OCI-LY3 (cell line): Measurements from ENCODE around the gene EHMT1.
"Not testable (repeated sequence)": the region's sequence is repeated elsewhere in the genome, so short reads cannot be mapped to it uniquely, and the experiment has no call there.

Experiments
- H2AFZ ChIP-seq: fragments of 200-600, 300-600 bp; shearing (Covaris generic); 2 replicates; pipeline ENCODE4 v1.6.0; 2014; ENCODE audit warnings: antibody characterized with exemption, low read depth, low read length
- H3K27ac ChIP-seq: fragments of 200-600, 300-600 bp; sonication (generic); 2 replicates; pipeline ENCODE4 v1.5.1; 2014; ENCODE audit warnings: mild to moderate bottlenecking, low read length, moderate library complexity, mixed read lengths
- H3K27me3 ChIP-seq: fragments of 200-600, 300-600 bp; sonication (generic); 2 replicates; pipeline ENCODE4 v1.6.1; 2014; ENCODE audit warnings: low read depth, low read length, mixed read lengths
- H3K36me3 ChIP-seq: fragments of 200-600, 300-600 bp; sonication (generic); replicated peaks from 2 replicates; pipeline ENCODE3; 2014; ENCODE audit warnings: low read depth, low read length, mixed read lengths
- H3K4me1 ChIP-seq: fragments of 300-600, 200-600 bp; sonication (generic); 2 replicates; pipeline ENCODE4 v1.6.1; 2014; ENCODE audit warnings: low read length, mixed read lengths
- H3K4me2 ChIP-seq: fragments of 200-600, 300-600 bp; sonication (generic); 2 replicates; pipeline ENCODE4 v1.6.1; 2014; ENCODE audit warnings: low read length, mixed read lengths
- H3K4me3 ChIP-seq: fragments of 300-600, 200-600 bp; sonication (generic); 2 replicates; pipeline ENCODE4 v1.5.1; 2014; ENCODE audit warnings: antibody characterized with exemption, mild to moderate bottlenecking, low read length, moderate library complexity
- H3K79me2 ChIP-seq: fragments of 300-600, 200-600 bp; shearing (Covaris generic); 2 replicates; pipeline ENCODE4 v1.6.1; 2014; ENCODE audit warnings: mild to moderate bottlenecking, low read length, mixed read lengths
- H3K9ac ChIP-seq: fragments of 300-600, 200-600 bp; shearing (Covaris generic); 2 replicates; pipeline ENCODE4 v1.6.0; 2014; ENCODE audit warnings: mild to moderate bottlenecking, low read length, moderate library complexity
- H3K9me3 ChIP-seq: fragments of 200-600, 300-600 bp; shearing (Covaris generic); 2 replicates; pipeline ENCODE4 v1.6.1; 2014; ENCODE audit warnings: low read length, mixed read lengths; ENCODE audit not compliant: insufficient read depth
- H4K20me1 ChIP-seq: fragments of 200-600, 300-600 bp; sonication (generic); 2 replicates; pipeline ENCODE4 v1.6.1; 2016; ENCODE audit warnings: low read length, mixed read lengths; ENCODE audit not compliant: insufficient read depth
- EZH2phosphoT487 ChIP-seq: fragments of 200-600 bp; shearing (Covaris generic); IDR thresholded peaks from 2 replicates; pipeline ENCODE4 v1.6.1; 2018; ENCODE audit warnings: antibody characterized with exemption, mixed run types, low read depth
- TF ChIP-seq, protein P1 (sequence below): fragments of 200-600, 300-600 bp; sonication (generic); IDR thresholded peaks from 2 replicates; pipeline ENCODE4 v1.5.1; 2014; ENCODE audit warnings: antibody characterized with exemption, low read length, low read depth

The EHMT1 gene

DNA sequence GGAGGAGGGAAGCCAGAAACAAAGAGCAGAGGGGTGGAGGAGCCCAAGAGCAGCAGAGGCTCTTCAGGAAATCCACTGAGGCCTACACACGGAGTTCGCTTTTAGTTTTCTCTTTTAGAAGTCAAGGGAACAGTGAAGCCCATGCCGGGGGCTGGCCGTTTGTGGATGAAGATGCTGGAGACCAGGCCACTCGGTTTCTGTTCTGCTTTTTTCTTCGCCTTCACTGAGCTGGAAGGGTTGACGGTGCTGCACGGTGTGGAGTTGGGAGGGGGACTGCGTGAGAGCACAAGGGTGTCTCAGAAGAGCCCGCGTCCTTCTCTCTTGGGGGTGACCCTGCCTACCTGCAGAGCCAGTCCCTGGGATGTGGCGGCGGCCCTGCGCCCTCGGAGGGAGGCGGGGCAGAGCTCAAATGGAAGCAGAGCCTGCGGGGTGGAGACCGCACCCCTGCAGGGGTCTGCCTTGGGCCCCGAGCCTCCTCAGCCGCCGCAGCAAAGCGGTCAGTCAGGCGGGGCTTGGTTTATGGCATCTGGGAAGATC, 190.3 kb downstream of the EHMT1 start:
- TF ChIP-seq EZH2phosphoT487: no peak
- TF ChIP-seq, protein P1, sequence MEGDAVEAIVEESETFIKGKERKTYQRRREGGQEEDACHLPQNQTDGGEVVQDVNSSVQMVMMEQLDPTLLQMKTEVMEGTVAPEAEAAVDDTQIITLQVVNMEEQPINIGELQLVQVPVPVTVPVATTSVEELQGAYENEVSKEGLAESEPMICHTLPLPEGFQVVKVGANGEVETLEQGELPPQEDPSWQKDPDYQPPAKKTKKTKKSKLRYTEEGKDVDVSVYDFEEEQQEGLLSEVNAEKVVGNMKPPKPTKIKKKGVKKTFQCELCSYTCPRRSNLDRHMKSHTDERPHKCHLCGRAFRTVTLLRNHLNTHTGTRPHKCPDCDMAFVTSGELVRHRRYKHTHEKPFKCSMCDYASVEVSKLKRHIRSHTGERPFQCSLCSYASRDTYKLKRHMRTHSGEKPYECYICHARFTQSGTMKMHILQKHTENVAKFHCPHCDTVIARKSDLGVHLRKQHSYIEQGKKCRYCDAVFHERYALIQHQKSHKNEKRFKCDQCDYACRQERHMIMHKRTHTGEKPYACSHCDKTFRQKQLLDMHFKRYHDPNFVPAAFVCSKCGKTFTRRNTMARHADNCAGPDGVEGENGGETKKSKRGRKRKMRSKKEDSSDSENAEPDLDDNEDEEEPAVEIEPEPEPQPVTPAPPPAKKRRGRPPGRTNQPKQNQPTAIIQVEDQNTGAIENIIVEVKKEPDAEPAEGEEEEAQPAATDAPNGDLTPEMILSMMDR: no peak
- Histone ChIP-seq H3K9ac (no peak overlapping the region), H3K36me3 (peaks cover 49% of the 10 kb centered on the region)

DNA sequence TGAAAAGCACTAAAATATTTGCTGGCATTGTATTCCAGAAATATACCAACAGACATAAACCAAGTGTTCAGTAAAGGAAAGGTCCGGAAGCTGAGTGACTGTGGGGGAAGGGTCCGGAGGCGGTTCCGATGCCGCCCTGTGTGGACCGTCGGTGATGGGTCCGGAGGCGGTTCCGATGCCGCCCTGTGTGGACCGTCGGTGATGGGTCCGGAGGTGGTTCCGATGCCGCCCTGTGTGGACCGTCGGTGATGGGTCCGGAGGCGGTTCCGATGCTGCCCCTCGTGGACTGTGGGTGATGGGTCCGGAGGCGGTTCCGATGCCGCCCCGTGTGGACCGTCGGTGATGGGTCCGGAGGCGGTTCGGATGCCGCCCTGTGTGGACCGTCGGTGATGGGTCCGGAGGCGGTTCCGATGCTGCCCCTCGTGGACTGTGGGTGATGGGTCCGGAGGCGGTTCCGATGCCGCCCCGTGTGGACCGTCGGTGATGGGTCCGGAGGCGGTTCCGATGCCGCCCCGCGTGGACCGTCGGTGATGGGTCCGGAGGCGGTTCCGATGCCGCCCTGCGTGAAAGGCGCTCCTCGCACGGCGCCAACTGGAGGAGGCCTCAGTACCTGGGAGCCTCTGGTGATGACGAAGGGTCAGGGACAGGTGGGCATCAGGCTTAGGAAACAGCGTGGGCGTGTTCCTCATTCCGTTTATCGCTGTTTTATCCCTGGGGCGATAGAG, 191.1 kb downstream of the EHMT1 start:
- not testable (repeated sequence) for H3K27me3 ChIP-seq, H3K27ac ChIP-seq, H3K79me2 ChIP-seq, H3K9ac ChIP-seq, H3K4me3 ChIP-seq, H3K9me3 ChIP-seq, H3K4me2 ChIP-seq, H2AFZ ChIP-seq, H4K20me1 ChIP-seq
- H3K4me1 ChIP-seq: peaks cover 10% of the 10 kb centered on the region
- H3K36me3 ChIP-seq: peaks cover 52% of the 10 kb centered on the region

More for the DNA sequence above, 190.3 kb downstream of the EHMT1 start:
- no peak overlapping the region for H2AFZ ChIP-seq
- H3K4me2 ChIP-seq: peak overlapping the region; percentile 2; the same call in 1 of the 2 replicates
- H3K79me2 ChIP-seq: peaks cover 9% of the 10 kb centered on the region; the same call in 1 of the 2 replicates
- no peak overlapping the region for H3K27ac ChIP-seq
- no peak overlapping the region for H3K4me3 ChIP-seq
- H4K20me1 ChIP-seq: no peaks in the 10 kb centered on the region; the same call in 1 of the 2 replicates
- no peaks in the 10 kb centered on the region for H3K27me3 ChIP-seq
- no peaks in the 10 kb centered on the region for H3K9me3 ChIP-seq
- peaks cover 10% of the 10 kb centered on the region for H3K4me1 ChIP-seq

DNA sequence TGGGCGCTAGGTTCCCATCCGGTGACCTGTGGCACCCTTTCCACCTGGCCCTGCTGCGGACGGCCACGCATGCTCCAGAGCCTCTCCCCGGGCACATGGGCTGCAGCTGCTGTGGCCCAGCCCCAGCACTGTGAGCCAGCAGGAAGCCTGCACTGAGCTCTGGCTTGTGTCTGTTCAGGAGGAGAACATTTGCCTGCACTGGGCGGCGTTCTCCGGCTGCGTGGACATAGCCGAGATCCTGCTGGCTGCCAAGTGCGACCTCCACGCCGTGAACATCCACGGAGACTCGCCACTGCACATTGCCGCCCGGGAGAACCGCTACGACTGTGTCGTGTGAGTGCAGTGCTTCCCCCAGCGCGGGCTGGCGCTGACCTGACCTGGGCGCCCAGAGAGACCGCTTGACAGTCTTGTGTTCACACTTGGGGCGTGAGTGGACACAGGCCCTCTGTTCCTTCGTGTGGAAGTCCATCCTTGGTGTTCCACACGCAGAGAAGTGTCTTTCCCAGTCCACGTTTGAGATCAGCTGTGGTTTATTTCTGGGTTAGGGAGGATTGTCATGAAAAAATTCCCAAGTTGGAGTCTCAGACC, 192.6 kb downstream of the EHMT1 start:
- Histone ChIP-seq H3K27me3 (no peaks in the 10 kb centered on the region), H3K36me3 (peaks cover 59% of the 10 kb centered on the region), H2AFZ (no peak overlapping the region), H3K79me2 (peaks cover 6% of the 10 kb centered on the region; the same call in 1 of the 2 replicates), H3K4me2 (no peak overlapping the region), H3K9me3 (no peaks in the 10 kb centered on the region), H3K9ac (no peak overlapping the region), H3K4me1 (peaks cover 25% of the 10 kb centered on the region), H3K4me3 (no peak overlapping the region), H3K27ac (no peak overlapping the region), H4K20me1 (no peaks in the 10 kb centered on the region)
- TF ChIP-seq EZH2phosphoT487: no peak
- TF ChIP-seq, protein P1: no peak

DNA sequence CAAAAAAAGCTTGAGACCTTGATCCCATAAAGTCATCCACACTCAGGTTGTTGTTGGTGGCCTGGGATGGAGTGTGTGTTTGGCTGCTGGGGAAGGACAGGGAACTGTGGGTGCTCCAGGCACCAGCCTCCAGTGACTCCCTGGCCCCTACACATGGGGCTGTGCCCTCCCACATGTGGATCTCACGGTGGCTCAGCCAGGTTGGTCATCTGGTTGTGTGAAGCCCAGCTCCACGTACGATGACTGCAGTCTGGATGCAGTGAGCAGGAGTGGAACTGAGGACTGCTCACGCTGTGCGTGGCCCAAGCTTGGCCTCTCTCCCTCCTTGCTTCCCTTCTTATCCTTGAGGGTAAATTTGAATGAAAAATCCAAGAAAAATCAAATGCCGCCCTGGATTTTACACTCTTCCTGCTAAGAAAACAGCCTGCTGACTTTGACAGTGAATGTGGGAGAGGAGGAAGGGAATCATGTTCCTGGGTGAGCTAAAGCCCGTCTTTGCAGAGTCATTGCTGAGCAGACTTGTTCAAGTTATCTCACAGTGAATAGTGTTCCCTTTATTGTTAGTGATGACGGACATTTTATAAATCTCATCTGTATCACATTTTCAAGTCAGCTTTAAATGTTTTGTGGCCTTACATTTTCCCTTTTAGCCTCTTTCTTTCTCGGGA, 193.7 kb downstream of the EHMT1 start:
- Histone ChIP-seq H4K20me1 (no peaks in the 10 kb centered on the region), H2AFZ (no peak overlapping the region), H3K4me2 (no peak overlapping the region), H3K27me3 (no peaks in the 10 kb centered on the region), H3K4me3 (no peak overlapping the region), H3K27ac (no peak overlapping the region), H3K9ac (no peak overlapping the region), H3K9me3 (no peaks in the 10 kb centered on the region), H3K79me2 (peaks cover 11% of the 10 kb centered on the region), H3K36me3 (peaks cover 66% of the 10 kb centered on the region), H3K4me1 (peaks cover 36% of the 10 kb centered on the region)
- TF ChIP-seq, protein P1: no peak
- no peak for TF ChIP-seq EZH2phosphoT487
